Neural crest cell (in vitro differentiated cells): Measurements from ENCODE around the gene PIMREG. TPM values are rescaled to one million over a fixed set of nuclear protein-coding genes. Genes with fewer than 3 reads are reported as not detected.

Source experiments
- DNase-seq: peaks from one replicate; pipeline ENCODE4 v3.0.0; 2021; ENCODE audit warnings: low read depth, mixed read lengths, low spot score
- H3K27ac Mint-ChIP-seq: one replicate; pipeline ENCODE4 v1.8.0; 2021; ENCODE audit warnings: mild to moderate bottlenecking, mixed read lengths; ENCODE audit not compliant: unreplicated experiment
- H3K27me3 Mint-ChIP-seq: 2 replicates; pipeline ENCODE4 v1.8.0; 2021; ENCODE audit warnings: low read depth, mild to moderate bottlenecking, mixed read lengths
- H3K36me3 Mint-ChIP-seq: 2 replicates; pipeline ENCODE4 v1.8.0; 2021; ENCODE audit warnings: low read depth, mild to moderate bottlenecking, mixed read lengths
- H3K4me1 Mint-ChIP-seq: 2 replicates; pipeline ENCODE4 v1.8.0; 2021; ENCODE audit warnings: mixed read lengths
- H3K4me3 Mint-ChIP-seq: one replicate; pipeline ENCODE4 v1.8.0; 2021; ENCODE audit warnings: mild to moderate bottlenecking, mixed read lengths
- H3K9me3 Mint-ChIP-seq: 2 replicates; pipeline ENCODE4 v1.8.0; 2021; ENCODE audit warnings: mixed read lengths
- total RNA-seq: library from RNA; stranded (reverse); gene quantifications from 2 replicates; pipeline ENCODE4 v1.2.1, GENCODE V29; 2021
- TF ChIP-seq, protein P1 (sequence below): fragments of 200-600 bp; sonication (generic); conservative IDR thresholded peaks from 2 replicates; pipeline ENCODE4 v1.5.0; 2021; ENCODE audit warnings: antibody characterized with exemption, mild to moderate bottlenecking

The PIMREG gene
- total RNA-seq, 1 donor from 2014 or later = 115 TPM

DNA sequence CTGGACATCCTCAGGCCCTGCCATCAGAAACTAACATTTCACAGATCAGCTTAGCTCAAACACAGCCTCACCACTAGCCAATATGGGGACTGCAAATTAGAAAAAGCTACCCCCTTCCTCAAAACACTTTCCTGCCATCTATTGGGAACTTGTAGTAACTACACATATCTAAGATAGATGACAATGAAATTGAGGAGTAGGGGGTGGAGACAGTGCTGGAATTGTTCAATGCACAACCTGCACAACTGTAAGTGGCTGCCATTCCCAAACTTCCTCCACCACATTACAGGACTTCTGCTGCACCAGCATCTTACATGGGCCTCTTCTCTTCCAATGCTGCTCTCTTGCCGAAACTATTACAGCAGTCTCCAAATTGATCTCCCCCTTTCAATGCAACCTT is 31.2 kb upstream of the PIMREG start:
- no peak for DNase-seq
- Mint-ChIP-seq H3K27ac (no peak overlapping the region), H3K27me3 (no peaks in the 10 kb centered on the region), H3K4me1 (no peaks in the 10 kb centered on the region), H3K4me3 (no peak overlapping the region), H3K9me3 (no peaks in the 10 kb centered on the region), H3K36me3 (no peaks in the 10 kb centered on the region)
- TF ChIP-seq, protein P1, sequence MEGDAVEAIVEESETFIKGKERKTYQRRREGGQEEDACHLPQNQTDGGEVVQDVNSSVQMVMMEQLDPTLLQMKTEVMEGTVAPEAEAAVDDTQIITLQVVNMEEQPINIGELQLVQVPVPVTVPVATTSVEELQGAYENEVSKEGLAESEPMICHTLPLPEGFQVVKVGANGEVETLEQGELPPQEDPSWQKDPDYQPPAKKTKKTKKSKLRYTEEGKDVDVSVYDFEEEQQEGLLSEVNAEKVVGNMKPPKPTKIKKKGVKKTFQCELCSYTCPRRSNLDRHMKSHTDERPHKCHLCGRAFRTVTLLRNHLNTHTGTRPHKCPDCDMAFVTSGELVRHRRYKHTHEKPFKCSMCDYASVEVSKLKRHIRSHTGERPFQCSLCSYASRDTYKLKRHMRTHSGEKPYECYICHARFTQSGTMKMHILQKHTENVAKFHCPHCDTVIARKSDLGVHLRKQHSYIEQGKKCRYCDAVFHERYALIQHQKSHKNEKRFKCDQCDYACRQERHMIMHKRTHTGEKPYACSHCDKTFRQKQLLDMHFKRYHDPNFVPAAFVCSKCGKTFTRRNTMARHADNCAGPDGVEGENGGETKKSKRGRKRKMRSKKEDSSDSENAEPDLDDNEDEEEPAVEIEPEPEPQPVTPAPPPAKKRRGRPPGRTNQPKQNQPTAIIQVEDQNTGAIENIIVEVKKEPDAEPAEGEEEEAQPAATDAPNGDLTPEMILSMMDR = peak; percentile 71

DNA sequence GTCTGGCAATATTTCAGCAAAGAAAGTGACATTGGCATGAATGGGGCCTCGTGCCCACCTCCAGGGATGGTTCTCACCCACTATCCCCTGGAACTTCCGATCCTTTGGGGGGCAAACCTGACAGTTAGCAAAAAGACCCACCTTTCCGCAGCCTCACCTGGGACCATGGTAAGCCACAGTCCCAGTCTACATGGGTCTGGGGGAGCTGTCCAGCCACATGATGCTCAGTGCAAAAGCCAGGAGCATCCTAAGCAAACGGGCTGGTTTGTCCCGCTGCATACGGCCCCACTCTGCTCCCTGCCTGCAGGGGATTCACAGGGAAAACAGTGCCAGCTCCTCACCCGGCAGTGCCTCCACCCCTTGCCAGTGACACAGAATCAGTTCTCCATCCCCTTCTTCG is 28.6 kb upstream of the PIMREG start:
- no peak overlapping the region for H3K27ac Mint-ChIP-seq
- H3K27me3 Mint-ChIP-seq = no peaks in the 10 kb centered on the region
- no peaks in the 10 kb centered on the region for H3K36me3 Mint-ChIP-seq
- no peak overlapping the region for H3K4me3 Mint-ChIP-seq
- TF ChIP-seq, protein P1 = no peak
- no peaks in the 10 kb centered on the region for H3K4me1 Mint-ChIP-seq
- no peak for DNase-seq
- no peaks in the 10 kb centered on the region for H3K9me3 Mint-ChIP-seq

DNA sequence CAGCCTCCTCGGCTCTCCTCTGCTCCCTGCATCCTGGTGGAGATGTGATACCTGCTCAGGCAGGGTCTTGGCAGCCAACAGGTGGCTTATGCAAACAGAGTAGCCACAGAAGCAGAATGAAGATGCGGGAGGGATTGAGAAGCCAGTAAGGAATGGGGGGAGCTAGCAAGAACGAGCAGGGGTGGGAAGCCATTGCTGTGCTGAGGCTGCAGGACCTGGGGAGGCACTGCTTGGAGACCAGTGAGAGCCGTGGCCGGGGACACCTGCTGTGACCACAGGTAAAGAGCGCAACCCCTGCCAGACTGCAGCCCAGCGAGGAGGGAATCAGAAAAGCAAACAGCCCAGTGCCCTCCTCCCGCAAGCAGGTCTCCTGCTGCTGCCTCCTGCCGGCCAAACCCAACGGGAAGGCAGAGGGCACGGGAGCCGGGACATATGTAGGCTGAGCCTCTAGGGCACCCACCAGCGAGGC is 24.0 kb upstream of the PIMREG start:
- peak; percentile 37 for DNase-seq
- Mint-ChIP-seq H3K4me1 (peaks cover 4% of the 10 kb centered on the region), H3K4me3 (no peak overlapping the region), H3K36me3 (no peaks in the 10 kb centered on the region), H3K27ac (no peak overlapping the region), H3K9me3 (no peaks in the 10 kb centered on the region), H3K27me3 (no peaks in the 10 kb centered on the region)
- TF ChIP-seq, protein P1 = peak; percentile 58

DNA sequence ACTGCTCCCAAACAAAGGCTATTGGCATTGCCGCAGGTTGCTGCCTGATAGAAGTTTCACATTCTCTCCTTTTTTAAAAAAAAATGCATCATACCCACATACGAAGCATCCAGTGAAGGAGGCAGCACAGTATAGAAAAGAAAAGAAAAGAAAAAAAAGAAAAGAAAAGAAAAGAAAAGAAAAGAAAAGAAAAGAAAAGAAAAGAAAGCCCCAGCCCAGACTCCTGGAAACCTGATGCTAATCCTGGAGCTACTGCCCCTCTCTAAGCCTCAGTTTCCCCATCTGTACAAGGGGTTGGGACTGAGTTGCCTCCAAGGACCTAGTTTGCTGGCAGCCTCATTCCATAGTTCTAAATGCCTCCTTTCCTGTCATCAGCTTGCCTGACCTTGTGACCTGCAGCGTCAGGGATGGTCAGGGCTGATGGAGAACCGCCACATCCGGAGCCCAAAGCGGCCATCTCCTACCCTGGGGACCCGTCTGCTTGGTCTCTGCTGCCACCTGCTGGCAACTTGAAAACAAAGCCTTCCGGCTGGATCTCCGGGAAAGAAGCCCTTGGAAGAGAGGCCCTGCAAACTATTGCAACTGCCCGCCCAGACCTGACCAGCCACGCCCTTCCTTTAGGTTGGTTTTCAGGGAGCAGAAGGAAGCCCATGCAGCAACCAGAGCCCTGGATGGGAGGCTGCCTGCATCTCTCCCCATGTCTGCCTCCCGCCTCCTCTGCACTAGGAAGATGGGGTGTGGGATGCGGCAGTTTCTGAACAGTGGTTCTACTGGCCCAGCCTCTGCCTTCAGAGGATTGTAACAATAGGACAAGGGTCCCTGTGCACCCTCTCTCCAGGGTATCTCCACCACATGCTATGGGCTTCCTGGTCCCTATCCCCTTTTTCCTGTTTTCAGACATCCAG is 22.3 kb upstream of the PIMREG start:
- no peaks in the 10 kb centered on the region for H3K36me3 Mint-ChIP-seq
- H3K27ac Mint-ChIP-seq = no peak overlapping the region
- H3K4me3 Mint-ChIP-seq = no peak overlapping the region
- TF ChIP-seq, protein P1 = peak; percentile 92
- H3K4me1 Mint-ChIP-seq = peaks cover 4% of the 10 kb centered on the region
- no peaks in the 10 kb centered on the region for H3K9me3 Mint-ChIP-seq
- no peaks in the 10 kb centered on the region for H3K27me3 Mint-ChIP-seq
- peak; percentile 95 for DNase-seq

DNA sequence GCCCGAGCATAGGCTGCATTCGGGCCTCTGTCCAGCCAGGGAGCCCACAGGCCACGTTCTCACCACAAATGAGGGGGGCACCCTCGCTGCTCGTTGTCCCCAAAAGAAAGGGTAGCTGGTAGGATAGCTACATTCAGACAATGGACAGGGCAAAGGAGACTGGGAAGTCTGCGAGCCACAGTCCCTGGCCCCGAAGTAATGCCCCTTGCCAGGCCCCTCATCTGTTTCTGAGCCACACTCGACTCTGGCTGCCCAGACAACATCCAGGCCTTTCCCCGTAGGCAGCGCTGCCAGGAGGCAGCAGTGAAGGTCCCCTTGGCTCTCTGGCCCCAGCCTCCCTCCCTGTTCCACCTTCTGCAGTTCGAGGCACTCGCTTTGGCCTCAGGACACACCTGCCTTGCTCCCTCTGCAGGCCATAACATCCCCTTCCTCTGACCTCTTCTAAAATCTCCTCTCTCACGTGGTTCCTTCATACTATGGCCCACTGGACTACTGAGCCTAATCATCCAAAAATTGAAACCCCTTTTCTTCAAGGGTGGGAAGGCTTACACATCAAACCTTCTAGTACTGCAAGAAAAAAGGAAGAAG is 21.5 kb upstream of the PIMREG start:
- DNase-seq = no peak
- Mint-ChIP-seq H3K36me3 (no peaks in the 10 kb centered on the region), H3K27me3 (no peaks in the 10 kb centered on the region), H3K4me1 (peaks cover 8% of the 10 kb centered on the region), H3K9me3 (no peaks in the 10 kb centered on the region), H3K27ac (no peak overlapping the region), H3K4me3 (no peak overlapping the region)
- TF ChIP-seq, protein P1 = no peak
